Measurements from ENCODE around the gene LRP6.
A peak's percentile ranks its signal among the peaks of the same experiment; 100 is the strongest.

Gene LRP6

GRCh38 chr12:12108441-12109058 is 158.3 kb downstream of the LRP6 start:
- no peak for TF ChIP-seq CTCF (IDR thresholded peaks at IDR 0.05; ENCODE audit: insufficient read depth, low read depth, low read length, missing control alignments)
- no peak overlapping the region for H3K4me3 ChIP-seq (ENCODE audit: low read length)
- peak; percentile 11 for DNase-seq (ENCODE audit: low read depth)

- no peak for TF ChIP-seq CTCF (IDR thresholded peaks at IDR 0.05; ENCODE audit: insufficient read depth, low read depth, low read length, missing control alignments)
- H3K4me3 ChIP-seq (ENCODE audit: low read length): no peak overlapping the region
- no peak for DNase-seq (ENCODE audit: low read depth)
Measured at GRCh38 chr12:12107678-12108077, 159.2 kb downstream of the LRP6 start.

- TF ChIP-seq CTCF (IDR thresholded peaks at IDR 0.05; ENCODE audit: insufficient read depth, low read depth, low read length, missing control alignments): no peak
- no peak for DNase-seq (ENCODE audit: low read depth)
- H3K4me3 ChIP-seq (ENCODE audit: low read length): no peak overlapping the region
Measured at GRCh38 chr12:12099102-12099501, 167.7 kb downstream of the LRP6 start.

- no peak for DNase-seq (ENCODE audit: low read depth)
- no peak overlapping the region for H3K4me3 ChIP-seq (ENCODE audit: low read length)
- TF ChIP-seq CTCF (IDR thresholded peaks at IDR 0.05; ENCODE audit: insufficient read depth, low read depth, low read length, missing control alignments): no peak
Measured at GRCh38 chr12:12098691-12099015, 168.2 kb downstream of the LRP6 start.

- no peak overlapping the region for H3K4me3 ChIP-seq (ENCODE audit: low read length)
- no peak for TF ChIP-seq CTCF (IDR thresholded peaks at IDR 0.05; ENCODE audit: insufficient read depth, low read depth, low read length, missing control alignments)
- DNase-seq (ENCODE audit: low read depth): no peak
Measured at GRCh38 chr12:12097891-12098690, 168.8 kb downstream of the LRP6 start.

- no peak for TF ChIP-seq CTCF (IDR thresholded peaks at IDR 0.05; ENCODE audit: insufficient read depth, low read depth, low read length, missing control alignments)
- DNase-seq (ENCODE audit: low read depth): no peak
- H3K4me3 ChIP-seq (ENCODE audit: low read length): no peak overlapping the region
Measured at GRCh38 chr12:12095021-12095420, 171.8 kb downstream of the LRP6 start.

GRCh38 chr12:12094481-12094880 is 172.4 kb downstream of the LRP6 start:
- DNase-seq (ENCODE audit: low read depth): no peak
- no peak overlapping the region for H3K4me3 ChIP-seq (ENCODE audit: low read length)
- TF ChIP-seq CTCF (IDR thresholded peaks at IDR 0.05; ENCODE audit: insufficient read depth, low read depth, low read length, missing control alignments): no peak

Measured in epithelial cell of esophagus (primary cell).